Adipocyte (in vitro differentiated cells): ENCODE results near the gene LPAR1.

Source experiments
- DNase-seq: peaks from one replicate; pipeline ENCODE4 v3.0.0-alpha.2; 2015; ENCODE audit warnings: low read depth
- H3K27me3 ChIP-seq: replicated peaks from 2 replicates; pipeline ENCODE4 v1.7.0; 2013; ENCODE audit warnings: mild to moderate bottlenecking, low read length, moderate library complexity; ENCODE audit not compliant: control insufficient read depth, insufficient read depth
- H3K36me3 ChIP-seq: 2 replicates; pipeline ENCODE4 v1.7.0; 2013; ENCODE audit warnings: low read length, mild to moderate bottlenecking, moderate library complexity; ENCODE audit not compliant: control insufficient read depth, insufficient read depth, severe bottlenecking
- H3K4me1 ChIP-seq: 2 replicates; pipeline ENCODE4 v1.7.0; 2013; ENCODE audit warnings: mild to moderate bottlenecking, low read length, moderate library complexity; ENCODE audit not compliant: control insufficient read depth, insufficient read depth
- H3K4me3 ChIP-seq: 2 replicates; pipeline ENCODE4 v1.7.0; 2013; ENCODE audit warnings: mild to moderate bottlenecking, low read length, moderate library complexity
- H3K9ac ChIP-seq: 2 replicates; pipeline ENCODE4 v1.7.0; 2013; ENCODE audit warnings: mild to moderate bottlenecking, low read length, moderate library complexity
- H3K9me3 ChIP-seq: 2 replicates; pipeline ENCODE4 v1.7.0; 2013; ENCODE audit warnings: mild to moderate bottlenecking, low read length, moderate library complexity; ENCODE audit not compliant: control insufficient read depth

The LPAR1 gene

DNA sequence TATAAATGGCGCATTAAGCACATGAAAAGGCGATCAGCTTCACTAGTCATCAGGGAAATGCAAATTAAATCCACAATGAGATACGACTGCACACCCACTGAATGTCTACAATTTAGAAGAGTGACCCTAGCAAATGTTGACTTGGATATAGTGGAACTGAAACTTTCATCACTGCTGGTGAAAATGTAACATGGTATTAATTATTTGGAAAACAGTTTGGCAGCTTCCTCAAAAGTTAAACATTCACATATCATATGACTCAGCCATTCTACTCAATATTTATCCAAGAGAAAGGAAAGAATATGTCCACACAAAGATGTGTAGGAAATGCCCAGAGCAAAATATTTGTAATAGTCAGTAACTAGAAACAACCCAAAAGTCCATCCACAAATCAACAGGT is 146.5 kb downstream of the LPAR1 start:
- Histone ChIP-seq H3K27me3 (no peaks in the 10 kb centered on the region), H3K9ac (peak overlapping the region; percentile 47), H3K36me3 (peaks cover 8% of the 10 kb centered on the region), H3K9me3 (no peaks in the 10 kb centered on the region), H3K4me3 (peak overlapping the region; percentile 29), H3K4me1 (peaks cover 61% of the 10 kb centered on the region)
- peak; percentile 65 for DNase-seq

GRCh38 chr9:110890416-110890815 is 147.9 kb downstream of the LPAR1 start:
- peak overlapping the region; percentile 26 for H3K9ac ChIP-seq
- H3K27me3 ChIP-seq: no peaks in the 10 kb centered on the region
- no peak for DNase-seq
- H3K4me3 ChIP-seq: no peak overlapping the region
- H3K36me3 ChIP-seq: peaks cover 8% of the 10 kb centered on the region
- H3K4me1 ChIP-seq: peaks cover 58% of the 10 kb centered on the region
- H3K9me3 ChIP-seq: no peaks in the 10 kb centered on the region

- H3K9me3 ChIP-seq: no peaks in the 10 kb centered on the region
- H3K9ac ChIP-seq: peak overlapping the region; percentile 65
- DNase-seq: no peak
- peak overlapping the region; percentile 61 for H3K4me3 ChIP-seq
- no peaks in the 10 kb centered on the region for H3K27me3 ChIP-seq
- H3K4me1 ChIP-seq: peaks cover 44% of the 10 kb centered on the region
- no peaks in the 10 kb centered on the region for H3K36me3 ChIP-seq
These were observed 151.0 kb downstream of the LPAR1 start for GRCh38 chr9:110887276-110887675.

- Histone ChIP-seq H3K9me3 (no peaks in the 10 kb centered on the region), H3K27me3 (no peaks in the 10 kb centered on the region), H3K4me1 (peaks cover 40% of the 10 kb centered on the region), H3K36me3 (no peaks in the 10 kb centered on the region), H3K9ac (peak overlapping the region; percentile 65), H3K4me3 (peak overlapping the region; percentile 35)
- DNase-seq: peak; percentile 82
These were observed 151.4 kb downstream of the LPAR1 start for GRCh38 chr9:110886832-110887231.

GRCh38 chr9:110880189-110880588 is 158.1 kb downstream of the LPAR1 start:
- peaks cover 4% of the 10 kb centered on the region for H3K36me3 ChIP-seq

DNA sequence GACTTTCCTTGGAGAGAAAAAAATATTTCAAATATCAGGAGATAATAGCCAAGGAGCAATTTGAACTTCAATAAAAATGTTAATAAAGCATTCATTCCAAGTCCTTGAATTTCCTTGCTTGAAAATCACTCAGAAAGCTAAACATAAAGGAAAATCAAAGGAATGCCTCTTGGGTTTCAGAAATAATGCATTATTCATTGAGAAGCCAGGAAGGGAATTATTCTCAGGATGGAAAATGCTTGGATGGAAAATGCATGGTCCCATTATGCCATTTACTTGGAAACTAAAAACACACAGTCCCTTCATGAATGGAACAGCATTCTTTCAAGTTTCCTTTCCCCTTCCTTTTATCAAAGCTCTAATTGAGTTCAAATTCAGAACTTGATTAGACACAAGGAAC is 160.9 kb downstream of the LPAR1 start:
- H3K4me1 ChIP-seq: peaks cover 28% of the 10 kb centered on the region
- H3K9me3 ChIP-seq: no peaks in the 10 kb centered on the region
- peak; percentile 6 for DNase-seq
- peaks cover 25% of the 10 kb centered on the region for H3K36me3 ChIP-seq
- H3K4me3 ChIP-seq: no peak overlapping the region
- H3K9ac ChIP-seq: no peak overlapping the region
- H3K27me3 ChIP-seq: no peaks in the 10 kb centered on the region

More at GRCh38 chr9:110880189-110880588, 158.1 kb downstream of the LPAR1 start:
- Histone ChIP-seq H3K9ac (peak overlapping the region; percentile 43), H3K9me3 (no peaks in the 10 kb centered on the region), H3K4me3 (peak overlapping the region; percentile 2), H3K27me3 (no peaks in the 10 kb centered on the region), H3K4me1 (peaks cover 28% of the 10 kb centered on the region)
- peak; percentile 87 for DNase-seq

DNA sequence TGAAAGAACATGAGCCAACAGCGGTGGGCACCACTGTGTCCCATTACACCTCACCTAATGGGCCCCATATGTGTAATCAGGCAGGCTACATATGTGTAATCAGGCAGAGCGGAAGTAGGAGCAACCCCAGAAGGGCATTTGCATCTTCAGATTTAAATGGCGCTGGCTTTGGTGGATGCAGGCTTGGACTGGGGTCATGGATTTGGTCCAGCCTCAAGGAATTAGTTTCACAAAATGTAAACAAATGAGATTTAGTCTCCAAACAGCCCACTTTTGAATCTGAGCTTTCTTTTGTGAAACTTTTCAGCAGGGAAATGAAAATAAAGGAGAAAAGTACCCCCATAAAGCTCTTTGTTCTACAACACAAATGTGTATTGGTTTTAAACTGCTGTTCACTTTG is 161.3 kb downstream of the LPAR1 start:
- Histone ChIP-seq H3K27me3 (no peaks in the 10 kb centered on the region), H3K4me3 (no peak overlapping the region), H3K4me1 (peaks cover 28% of the 10 kb centered on the region), H3K9ac (no peak overlapping the region), H3K36me3 (peaks cover 30% of the 10 kb centered on the region), H3K9me3 (no peaks in the 10 kb centered on the region)
- peak; percentile 11 for DNase-seq

DNA sequence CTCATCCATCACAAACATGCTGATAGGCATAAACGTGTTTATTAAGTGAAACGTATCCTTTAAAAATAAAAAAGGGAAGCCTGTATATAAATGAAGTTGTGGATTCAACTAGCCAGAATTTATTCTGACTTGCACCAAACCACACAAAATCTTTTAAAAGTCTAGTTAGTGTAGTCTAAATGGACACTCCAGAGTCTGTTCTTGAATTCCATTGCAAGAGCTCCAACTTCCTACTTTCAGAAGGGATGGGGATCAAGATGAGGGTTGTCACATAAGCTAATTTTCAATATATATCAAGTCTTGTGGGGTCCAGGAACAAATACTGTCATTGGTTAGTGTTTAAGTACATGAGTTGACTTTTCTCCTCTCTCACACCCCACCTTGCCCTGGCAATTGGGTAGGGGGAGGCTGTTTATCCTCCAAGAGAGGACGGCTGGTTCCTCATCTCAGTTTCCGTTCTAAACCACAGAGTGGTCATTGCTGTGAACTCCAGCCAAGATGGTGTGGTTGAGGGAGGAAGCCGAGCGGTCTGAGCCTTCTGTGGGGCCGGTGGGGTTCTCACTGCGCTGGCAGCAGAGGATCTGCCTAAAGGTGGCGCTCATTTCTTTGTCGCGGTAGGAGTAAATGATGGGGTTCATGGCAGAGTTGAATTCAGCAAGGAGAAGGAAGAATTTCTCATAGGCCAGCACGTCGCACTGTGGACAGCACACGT is 163.2 kb downstream of the LPAR1 start:
- peaks cover 12% of the 10 kb centered on the region for H3K4me1 ChIP-seq
- H3K27me3 ChIP-seq: no peaks in the 10 kb centered on the region
- H3K4me3 ChIP-seq: no peak overlapping the region
- peaks cover 37% of the 10 kb centered on the region for H3K36me3 ChIP-seq
- H3K9me3 ChIP-seq: no peaks in the 10 kb centered on the region
- no peak overlapping the region for H3K9ac ChIP-seq
- DNase-seq: no peak

DNA sequence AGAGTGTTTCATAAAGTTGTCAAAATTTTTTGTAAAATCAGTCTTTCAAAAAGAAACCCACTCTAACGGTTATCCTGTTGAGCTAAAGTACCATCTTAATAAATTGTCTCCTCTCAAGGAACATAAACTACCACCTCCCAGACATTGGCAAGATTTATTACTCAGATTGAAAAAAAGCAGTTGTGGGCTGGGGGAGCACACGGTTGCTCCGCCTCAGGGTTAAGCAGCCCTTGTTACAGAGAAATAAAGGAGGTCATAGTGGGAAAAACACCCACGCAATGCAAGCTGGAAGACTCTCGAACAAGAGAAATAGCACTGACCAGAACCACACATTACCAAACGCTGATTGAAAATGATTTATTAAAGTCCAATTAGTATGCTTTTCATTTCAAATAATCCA is 165.3 kb downstream of the LPAR1 start:
- H3K27me3 ChIP-seq: no peaks in the 10 kb centered on the region
- DNase-seq: no peak
- H3K4me3 ChIP-seq: no peak overlapping the region
- H3K9me3 ChIP-seq: no peaks in the 10 kb centered on the region
- H3K9ac ChIP-seq: no peak overlapping the region
- H3K4me1 ChIP-seq: peaks cover 3% of the 10 kb centered on the region
- peaks cover 40% of the 10 kb centered on the region for H3K36me3 ChIP-seq

DNA sequence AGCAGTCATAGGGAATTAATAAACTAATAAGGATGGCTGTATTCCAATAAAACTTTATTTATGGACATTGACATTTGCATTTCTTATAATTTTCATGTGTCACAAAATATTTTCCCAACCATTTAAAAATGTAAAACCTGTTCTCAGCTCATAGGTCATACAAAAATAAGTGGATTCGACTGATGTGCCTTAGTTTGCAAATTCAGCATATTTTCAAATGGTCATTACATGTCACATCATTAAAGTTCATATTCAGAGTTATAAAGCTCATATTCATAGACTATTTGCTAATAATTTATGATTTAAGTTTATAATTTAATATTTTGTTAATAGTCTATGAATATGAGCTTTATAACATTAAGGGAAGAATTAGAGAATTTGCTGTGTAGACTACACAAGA is 166.5 kb downstream of the LPAR1 start:
- Histone ChIP-seq H3K9ac (no peak overlapping the region), H3K27me3 (no peaks in the 10 kb centered on the region), H3K9me3 (no peaks in the 10 kb centered on the region), H3K4me1 (peaks cover under 1% of the 10 kb centered on the region), H3K36me3 (peaks cover 40% of the 10 kb centered on the region), H3K4me3 (no peak overlapping the region)
- no peak for DNase-seq

- DNase-seq: no peak
- H3K36me3 ChIP-seq: peaks cover 34% of the 10 kb centered on the region
- no peak overlapping the region for H3K9ac ChIP-seq
These were observed 168.3 kb downstream of the LPAR1 start for GRCh38 chr9:110869931-110870330.

GRCh38 chr9:110864011-110864410 is 174.3 kb downstream of the LPAR1 start:
- no peak overlapping the region for H3K4me3 ChIP-seq
- peaks cover 26% of the 10 kb centered on the region for H3K9me3 ChIP-seq
- H3K27me3 ChIP-seq: no peaks in the 10 kb centered on the region
- H3K4me1 ChIP-seq: no peaks in the 10 kb centered on the region
- no peak for DNase-seq
- no peak overlapping the region for H3K9ac ChIP-seq
- peaks cover 4% of the 10 kb centered on the region for H3K36me3 ChIP-seq

More at GRCh38 chr9:110869931-110870330, 168.3 kb downstream of the LPAR1 start:
- Histone ChIP-seq H3K9me3 (no peaks in the 10 kb centered on the region), H3K4me3 (no peak overlapping the region), H3K27me3 (no peaks in the 10 kb centered on the region), H3K4me1 (no peaks in the 10 kb centered on the region)
